ENCODE measurements around the gene CARD10.

The CARD10 gene

DNA sequence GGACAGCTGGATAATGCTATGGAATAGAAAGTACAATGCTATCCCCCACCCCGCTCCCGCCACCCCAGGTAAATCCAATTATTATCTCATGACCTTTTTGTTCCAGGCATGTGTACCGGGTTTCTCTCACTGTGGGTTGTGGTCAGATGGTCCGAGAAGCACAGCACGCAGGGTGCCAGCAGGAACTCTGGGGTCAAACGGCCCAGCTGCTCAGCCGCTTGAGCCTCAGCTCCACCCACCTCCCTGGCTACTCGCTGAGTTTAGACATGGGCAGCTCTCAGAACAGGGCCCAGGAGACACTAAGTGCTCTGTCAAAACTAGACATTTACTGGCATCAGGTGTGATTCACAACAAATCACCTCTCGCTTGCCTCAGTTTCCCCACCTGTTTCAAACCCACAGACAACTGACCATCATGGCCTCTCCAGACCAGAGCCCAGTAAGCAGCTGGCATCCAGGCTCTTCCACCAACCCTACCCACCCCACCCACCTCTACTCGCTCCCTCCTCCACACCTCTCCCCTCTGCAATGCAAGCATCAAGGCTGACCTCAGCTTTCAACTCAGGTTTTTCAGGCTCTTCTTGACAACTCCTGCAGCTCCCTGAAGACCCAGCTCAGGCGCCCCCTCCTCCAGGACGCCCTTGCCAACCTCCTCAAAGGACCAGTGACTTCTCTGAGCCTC lies 20.0 kb downstream of the CARD10 start:
- no peak overlapping the region for H3K4me3 ChIP-seq (ENCODE audit: control insufficient read depth, low read depth, low read length)
- TF ChIP-seq, protein P1, sequence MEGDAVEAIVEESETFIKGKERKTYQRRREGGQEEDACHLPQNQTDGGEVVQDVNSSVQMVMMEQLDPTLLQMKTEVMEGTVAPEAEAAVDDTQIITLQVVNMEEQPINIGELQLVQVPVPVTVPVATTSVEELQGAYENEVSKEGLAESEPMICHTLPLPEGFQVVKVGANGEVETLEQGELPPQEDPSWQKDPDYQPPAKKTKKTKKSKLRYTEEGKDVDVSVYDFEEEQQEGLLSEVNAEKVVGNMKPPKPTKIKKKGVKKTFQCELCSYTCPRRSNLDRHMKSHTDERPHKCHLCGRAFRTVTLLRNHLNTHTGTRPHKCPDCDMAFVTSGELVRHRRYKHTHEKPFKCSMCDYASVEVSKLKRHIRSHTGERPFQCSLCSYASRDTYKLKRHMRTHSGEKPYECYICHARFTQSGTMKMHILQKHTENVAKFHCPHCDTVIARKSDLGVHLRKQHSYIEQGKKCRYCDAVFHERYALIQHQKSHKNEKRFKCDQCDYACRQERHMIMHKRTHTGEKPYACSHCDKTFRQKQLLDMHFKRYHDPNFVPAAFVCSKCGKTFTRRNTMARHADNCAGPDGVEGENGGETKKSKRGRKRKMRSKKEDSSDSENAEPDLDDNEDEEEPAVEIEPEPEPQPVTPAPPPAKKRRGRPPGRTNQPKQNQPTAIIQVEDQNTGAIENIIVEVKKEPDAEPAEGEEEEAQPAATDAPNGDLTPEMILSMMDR (conservative IDR thresholded peaks at IDR 0.05; ENCODE audit: control insufficient read depth, insufficient read depth, low read depth, low read length): no peak
- no peak for DNase-seq (ENCODE audit: low read depth)

DNA sequence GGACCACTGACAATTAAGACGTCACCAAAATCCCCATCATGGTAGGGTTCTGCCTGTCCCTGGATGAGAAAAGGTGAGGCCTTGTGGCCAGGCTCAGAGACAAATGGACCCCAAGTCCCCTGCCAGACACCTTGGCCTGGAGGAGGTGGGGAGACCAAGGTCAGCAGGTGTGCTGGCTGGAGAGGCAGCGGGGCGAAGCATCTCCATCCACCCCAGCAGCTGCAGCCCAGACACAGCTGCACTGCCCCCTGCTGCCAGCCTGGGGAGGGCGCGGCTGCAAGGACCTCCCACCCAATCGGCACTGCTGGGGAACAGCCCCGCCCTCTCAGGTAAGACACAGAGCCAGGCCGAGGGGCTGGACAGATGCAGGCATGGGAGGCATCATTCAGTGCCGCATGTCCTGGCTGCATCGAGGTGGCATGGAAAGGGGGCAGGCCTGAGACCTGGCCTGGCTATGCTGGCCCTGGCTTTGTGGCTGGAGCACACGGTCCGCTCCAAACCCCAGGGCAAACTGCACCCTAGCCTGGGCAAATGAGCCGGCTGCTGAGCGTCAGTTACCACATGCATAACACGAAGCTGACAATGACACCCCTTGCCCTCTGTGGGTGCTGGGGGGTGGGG lies 20.8 kb downstream of the CARD10 start:
- no peak for DNase-seq (ENCODE audit: low read depth)
- no peak overlapping the region for H3K4me3 ChIP-seq (ENCODE audit: control insufficient read depth, low read depth, low read length)
- TF ChIP-seq, protein P1 (conservative IDR thresholded peaks at IDR 0.05; ENCODE audit: control insufficient read depth, insufficient read depth, low read depth, low read length): no peak

DNA sequence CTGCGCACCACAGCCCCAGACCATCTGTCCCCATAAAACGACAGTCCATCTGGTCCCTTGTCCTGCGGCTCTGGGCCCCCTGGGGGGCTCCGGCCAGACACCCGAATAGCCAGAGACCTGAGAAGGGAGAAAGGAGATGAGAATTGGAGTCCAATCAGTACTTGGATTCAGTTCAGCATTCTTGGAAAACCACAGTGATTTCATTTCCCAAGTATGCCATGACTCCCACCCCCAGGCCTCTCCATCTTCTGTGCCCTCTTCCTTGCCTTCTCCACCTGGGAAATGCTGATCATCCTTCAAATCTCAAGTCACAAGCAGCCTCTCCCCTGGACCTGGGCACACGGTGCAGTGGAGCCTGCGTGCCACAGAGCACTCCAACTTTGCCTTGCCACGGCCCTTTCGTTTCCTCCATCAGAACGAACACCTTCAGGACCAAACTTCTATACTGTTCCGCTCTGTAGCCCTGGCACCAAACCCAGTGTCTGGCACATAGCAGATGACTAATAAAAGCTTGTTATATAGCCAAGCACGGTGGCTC lies 22.1 kb downstream of the CARD10 start:
- no peak overlapping the region for H3K4me3 ChIP-seq (ENCODE audit: control insufficient read depth, low read depth, low read length)
- TF ChIP-seq, protein P1 (conservative IDR thresholded peaks at IDR 0.05; ENCODE audit: control insufficient read depth, insufficient read depth, low read depth, low read length): no peak
- DNase-seq (ENCODE audit: low read depth): peak; percentile 91

DNA sequence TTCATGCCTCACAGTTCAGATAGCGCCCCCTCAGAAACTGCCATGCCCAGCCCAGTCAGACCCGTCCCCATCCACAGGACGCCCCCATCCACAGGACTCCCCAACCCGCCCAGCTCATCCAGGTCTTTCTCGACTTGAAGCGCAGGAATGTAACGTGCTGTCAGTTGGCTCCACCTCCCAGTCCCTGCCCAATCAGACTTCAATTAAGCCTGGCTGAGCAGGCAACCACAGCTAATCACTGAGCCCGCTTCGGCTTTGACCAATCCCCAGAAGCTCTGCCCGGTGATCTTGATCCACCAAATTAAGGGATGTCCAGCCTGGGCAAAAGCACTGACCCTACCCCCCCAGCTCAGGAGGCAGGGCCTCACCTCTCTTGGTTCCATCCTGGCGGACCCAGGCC lies 22.6 kb downstream of the CARD10 start:
- peak; percentile 64 for DNase-seq (ENCODE audit: low read depth)
- no peak overlapping the region for H3K4me3 ChIP-seq (ENCODE audit: control insufficient read depth, low read depth, low read length)
- TF ChIP-seq, protein P1 (conservative IDR thresholded peaks at IDR 0.05; ENCODE audit: control insufficient read depth, insufficient read depth, low read depth, low read length): no peak

DNA sequence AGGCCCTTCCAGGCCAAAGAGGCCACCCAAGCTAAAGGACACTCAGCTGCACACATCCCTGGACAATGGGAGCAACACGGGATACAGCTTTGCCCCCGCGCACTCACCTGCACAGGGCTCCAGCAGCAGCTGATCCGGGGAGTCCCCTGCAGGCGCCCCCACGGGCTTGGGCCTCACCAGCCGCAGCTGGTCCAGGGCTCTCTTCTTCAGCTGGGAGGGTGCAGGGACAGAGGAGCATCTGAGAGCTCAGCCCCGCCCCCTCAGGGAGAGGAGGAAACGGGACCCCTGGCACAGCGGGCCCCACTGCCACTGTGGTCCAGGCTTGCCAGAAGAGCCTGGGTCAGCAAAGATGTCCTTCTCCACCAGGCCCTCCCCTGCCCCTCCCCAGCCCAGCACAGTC lies 25.2 kb downstream of the CARD10 start:
- TF ChIP-seq, protein P1 (conservative IDR thresholded peaks at IDR 0.05; ENCODE audit: control insufficient read depth, insufficient read depth, low read depth, low read length): no peak
- no peak overlapping the region for H3K4me3 ChIP-seq (ENCODE audit: control insufficient read depth, low read depth, low read length)
- no peak for DNase-seq (ENCODE audit: low read depth)

DNA sequence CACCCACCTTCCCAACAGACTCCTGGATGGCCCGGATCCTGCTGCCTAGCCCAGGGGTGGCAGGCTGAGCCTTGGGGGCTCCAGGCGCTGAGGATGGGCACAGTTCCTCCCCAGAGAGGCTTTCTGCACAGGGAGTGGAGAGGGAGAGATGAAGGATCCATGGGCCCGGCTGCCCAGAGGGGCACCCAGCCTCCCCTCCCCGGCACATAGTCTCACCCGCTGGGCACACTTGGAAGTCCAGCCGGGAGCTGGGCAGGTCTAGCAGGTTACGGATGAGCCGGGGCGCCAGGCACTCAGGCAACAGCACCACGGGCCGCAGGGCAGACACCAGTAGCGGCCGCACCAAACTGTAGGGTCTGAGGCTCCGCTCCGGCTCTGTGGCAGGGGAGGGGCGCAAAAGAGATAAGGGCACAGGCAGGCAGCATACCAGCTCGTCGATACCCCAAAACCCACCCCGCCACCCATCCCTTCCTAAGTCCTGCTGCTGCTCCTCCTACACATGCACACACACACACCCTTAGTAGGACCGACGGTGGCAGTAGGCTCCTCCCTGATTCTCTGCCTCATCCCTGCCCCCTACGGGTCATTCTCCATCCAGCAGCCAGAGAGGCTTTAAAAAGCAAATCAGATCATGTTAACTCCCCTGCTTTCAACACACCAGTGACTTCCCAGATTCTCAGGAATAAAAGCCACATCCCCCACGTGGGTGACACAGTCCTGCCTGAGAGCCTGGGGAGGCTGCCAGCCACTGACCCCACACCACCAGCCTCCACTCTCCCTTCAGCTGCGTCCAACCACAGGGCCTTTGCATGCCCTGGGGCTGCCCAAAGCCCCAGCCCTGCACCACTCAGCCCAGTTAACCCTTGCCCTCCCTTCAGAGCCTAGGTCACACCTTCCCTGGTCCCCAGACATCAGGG lies 26.5 kb downstream of the CARD10 start:
- H3K4me3 ChIP-seq (ENCODE audit: control insufficient read depth, low read depth, low read length): no peak overlapping the region
- peak; percentile 62 for DNase-seq (ENCODE audit: low read depth)
- TF ChIP-seq, protein P1 (conservative IDR thresholded peaks at IDR 0.05; ENCODE audit: control insufficient read depth, insufficient read depth, low read depth, low read length): peak; percentile 57
